NCI-H226 (cell line): ENCODE measurements around the gene PSEN2.

Source experiments
- DNase-seq: peaks from one replicate; pipeline ENCODE4 v3.0.0-alpha.2; 2015

The PSEN2 gene

GRCh38 chr1:226867461-226868054, 2.9 kb upstream of the PSEN2 start:
- no peak for DNase-seq

DNA sequence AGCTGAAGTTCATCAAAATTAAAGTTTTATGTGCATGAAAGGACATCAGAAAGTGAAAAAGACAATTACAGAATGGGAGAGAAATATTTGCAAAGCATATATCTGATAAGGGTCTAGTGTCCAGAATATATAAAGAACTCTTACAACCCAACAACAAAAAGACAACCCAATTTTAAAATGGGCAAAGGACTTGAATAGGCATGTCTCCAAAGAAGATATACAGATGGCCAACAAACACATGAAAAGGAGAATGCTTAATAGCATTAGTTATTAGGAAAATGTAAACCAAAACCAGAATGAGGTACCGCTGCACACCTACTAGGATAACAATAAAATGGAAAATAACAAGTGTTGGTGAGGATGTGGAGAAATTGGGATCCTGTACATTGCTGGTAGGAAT, 1.7 kb upstream of the PSEN2 start:
- no peak for DNase-seq

GRCh38 chr1:226870026-226870400, 403 bp upstream of the PSEN2 start:
- DNase-seq = no peak

DNA sequence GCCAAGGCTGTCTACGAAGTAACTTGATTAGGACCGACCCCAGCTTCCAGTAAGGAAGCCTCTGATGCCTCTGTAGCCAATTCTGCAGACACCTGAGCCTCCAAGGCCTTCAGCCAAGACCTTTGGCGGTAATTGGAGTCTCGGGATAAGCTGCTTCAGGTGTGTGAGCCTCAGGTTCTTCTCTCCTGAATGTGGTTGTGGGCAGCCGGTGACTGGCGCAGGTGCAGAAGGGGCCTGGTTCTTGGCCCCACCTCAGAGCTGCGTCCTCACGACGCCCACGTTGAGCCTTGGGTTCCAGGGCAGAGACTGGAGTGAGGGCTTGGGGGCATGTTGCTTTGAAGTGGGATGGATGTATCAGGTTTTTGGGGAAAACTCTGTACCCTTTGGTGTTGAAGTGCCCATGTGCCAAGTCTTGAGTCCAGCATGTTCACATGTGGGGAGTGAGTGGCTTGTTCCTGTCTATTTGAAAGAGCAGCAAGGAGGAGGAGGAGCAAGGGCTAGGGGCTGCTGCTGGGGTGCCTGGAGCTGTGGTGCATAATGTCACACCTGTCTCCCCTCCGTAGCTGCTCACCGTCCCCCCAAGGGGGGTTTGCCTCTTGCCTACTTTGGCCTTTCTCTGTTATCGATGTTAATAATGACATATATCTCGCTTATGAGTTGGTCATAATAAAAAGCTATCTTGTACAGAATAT, 1.4 kb downstream of the PSEN2 start:
- DNase-seq = no peak

DNA sequence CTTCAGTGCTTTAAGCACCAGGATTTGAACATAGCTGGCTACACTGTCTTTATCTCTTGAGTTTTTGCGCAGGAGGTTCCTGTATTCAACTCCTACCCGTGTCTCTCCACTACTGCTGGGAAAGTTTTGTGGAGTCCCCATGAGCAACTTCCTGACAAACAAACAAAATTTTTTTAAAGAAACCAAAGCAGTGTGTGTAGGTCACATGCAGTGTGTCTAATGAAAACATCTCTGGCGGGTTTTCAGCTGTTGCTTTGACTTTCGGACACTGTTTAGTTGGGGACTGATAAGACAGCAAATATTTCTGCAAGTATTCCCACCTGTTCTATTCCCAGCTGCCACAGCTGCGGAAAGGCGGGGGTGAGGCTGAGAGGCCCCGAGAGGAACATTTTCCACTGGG, 2.0 kb downstream of the PSEN2 start:
- no peak for DNase-seq

GRCh38 chr1:226873771-226874578, 3.6 kb downstream of the PSEN2 start:
- no peak for DNase-seq

DNA sequence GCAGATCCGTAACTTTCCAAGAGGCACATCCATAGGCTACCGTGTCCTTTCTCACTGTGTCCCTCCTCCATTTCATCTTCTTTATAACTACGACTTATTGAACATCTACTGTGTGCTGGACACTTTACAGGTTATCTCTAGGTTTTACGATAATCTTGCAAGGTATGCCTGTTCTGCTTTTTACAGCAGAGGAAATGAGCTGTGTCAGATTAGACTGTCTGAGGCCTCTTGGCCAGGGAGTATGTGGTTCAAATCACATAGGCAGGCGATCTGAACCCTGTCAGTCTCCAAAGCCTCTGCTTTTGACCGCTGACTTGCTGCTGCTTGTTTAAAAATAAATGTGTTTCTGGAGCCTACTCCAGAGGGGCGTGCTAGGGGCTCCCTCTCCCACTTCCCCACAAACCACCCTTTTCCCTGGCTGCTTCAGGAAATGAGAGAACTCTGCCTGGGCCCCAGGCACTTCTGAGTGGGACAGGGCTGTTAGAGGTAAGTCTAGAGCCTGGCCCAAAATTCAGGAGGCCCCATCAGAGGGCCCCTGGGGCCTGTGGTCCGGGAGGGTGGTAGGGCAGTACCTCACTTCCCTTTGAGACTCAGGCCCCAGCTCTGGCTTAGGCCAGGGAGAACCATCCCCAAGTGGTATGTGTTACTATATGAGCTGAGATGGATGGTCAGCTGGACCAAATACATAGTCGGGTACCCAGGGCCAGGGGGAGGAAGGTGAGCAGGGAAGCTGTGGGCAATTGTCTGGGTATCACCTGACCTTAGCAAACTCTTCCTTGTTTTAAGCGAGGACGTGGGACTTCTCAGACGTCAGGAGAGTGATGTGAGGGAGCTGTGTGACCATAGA, 4.4 kb downstream of the PSEN2 start:
- DNase-seq = no peak

DNA sequence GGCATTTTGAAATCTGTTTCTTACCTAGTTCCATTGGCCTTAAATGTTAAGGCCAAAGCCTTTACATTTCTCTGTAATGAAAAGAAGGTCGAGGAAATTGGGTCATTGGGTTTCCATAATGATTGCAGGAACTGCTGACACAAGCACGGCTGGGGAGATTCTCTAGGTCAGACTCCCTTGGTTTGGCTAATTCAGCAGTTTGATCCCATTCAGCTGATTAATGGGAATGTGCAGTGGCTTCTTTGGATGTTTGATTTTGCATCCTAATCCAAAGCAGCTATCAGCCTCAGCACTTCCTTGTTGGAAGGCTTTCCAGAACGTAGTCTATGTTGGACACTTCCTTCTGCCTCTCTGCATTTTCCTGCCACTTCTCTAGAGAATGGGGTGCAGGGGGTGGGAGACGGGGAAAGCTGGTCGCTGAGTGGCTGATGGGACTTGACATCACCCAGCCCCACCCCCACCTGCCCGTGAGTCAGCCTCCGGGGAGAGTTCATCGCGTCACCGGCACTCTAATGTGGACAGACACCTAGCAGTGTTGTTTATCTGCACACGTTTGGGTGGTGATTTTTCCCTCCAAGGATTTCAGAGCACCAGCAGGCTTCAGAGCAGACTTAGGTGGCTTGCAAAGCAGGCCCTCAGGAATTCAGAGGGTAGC, 5.4 kb downstream of the PSEN2 start:
- peak; percentile 71 for DNase-seq

- no peak for DNase-seq
These were observed 7.3 kb downstream of the PSEN2 start for GRCh38 chr1:226877669-226878068.

DNA sequence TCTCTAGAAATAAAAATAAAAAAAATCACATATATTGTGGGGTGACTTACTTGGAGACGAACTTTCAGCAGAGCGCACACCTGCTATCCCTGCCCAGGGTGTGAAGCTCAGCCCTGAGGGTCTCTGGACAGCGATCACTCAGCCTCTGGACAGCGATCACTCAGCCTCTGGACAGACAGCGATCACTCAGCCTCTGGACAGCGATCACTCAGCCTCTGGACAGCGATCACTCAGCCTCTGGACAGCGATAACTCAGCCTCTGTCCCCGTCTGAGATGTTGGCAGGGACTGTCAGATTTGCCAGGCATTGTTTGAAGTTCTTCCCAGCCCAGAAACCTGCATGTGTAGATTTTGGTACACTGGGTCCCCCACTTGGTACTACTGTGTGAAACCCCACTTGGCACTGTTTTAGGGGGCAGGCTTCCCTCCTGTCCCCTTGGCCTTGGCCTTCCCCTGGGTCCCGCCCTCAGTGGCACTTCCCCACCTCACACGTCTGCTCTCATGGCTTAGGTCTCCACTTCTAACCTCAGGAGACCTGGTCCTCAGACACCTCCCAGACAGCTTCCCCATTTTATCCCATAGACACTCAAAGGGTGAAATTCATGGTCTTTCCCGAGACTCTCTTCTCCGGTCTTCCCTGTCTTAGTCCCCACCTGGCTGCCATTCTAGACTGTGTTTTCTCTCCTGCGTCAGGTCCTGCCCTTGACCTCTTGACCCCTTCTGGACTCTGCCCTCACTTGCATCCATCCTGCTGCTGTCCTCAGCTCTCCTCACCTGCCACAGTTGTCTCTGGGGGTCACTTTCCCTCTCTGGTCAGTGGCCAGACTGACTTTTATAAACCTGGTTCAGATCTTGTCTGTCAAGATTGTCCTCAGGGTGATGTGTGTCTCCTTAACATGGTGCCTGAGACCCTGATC, 10.2 kb downstream of the PSEN2 start:
- no peak for DNase-seq

DNA sequence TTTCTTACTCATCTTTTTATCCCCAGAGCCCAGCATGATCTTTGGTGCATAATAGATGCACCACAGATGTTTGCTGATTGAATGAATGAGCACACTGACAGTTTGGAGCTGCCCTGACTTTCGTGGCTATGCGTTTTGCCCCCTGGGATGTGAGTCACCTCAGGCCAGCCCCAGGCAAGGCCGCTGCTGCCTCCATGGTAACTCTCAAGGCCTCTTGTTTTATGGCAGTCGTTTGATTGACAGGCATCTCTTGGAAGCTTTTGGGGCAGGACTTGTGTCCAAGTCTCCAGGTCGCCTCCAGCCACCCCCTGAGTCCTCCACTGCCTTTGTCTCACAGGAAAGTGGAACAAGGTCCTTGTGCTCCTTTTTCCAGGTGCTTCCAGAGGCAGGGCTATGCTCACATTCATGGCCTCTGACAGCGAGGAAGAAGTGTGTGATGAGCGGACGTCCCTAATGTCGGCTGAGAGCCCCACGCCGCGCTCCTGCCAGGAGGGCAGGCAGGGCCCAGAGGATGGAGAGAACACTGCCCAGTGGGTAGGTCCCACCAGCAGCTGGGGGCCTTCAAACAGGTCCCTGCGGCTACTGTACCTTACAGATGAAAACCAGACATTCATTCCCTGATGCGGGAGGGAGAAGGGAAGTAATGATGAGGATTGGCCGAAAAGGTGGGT, 11.2 kb downstream of the PSEN2 start:
- no peak for DNase-seq

GRCh38 chr1:226882187-226882586, 11.8 kb downstream of the PSEN2 start:
- DNase-seq = no peak

DNA sequence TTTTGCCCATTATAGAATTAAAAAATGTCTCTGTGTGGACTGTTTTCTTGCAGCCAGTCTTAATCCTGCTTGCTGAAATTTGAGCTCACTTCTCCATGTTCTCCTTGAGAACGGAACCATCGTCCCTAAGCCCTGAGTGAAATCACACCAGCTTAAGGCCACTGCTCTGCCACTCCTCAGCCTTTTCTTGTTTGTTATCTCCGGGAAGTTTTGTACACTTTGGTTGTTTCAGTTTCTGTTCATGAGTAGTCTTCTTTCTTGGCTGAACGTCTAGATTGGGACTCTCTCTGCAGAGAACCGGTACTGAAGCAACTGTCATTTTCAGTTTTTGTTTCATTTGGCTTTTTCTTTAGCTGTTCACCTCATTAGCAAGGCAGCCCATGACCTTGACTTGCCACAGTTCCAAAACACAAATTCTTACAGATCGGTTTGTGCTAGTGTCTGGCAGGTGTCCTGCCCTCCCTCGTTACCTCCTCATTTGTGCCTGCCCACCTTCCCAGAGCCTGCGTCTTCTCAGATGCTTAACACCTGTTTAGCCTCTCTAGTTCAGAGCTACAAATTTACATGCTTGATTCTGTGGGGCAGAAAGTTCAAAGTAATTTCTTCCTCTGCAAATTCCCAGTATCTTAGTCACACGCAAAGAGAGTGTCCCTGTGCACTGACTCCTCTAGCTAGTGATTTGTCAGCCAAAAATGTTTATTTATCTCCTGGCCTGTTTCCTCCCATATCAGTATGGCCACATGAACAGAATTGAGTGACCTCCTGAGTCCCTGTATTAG, 12.4 kb downstream of the PSEN2 start:
- DNase-seq = no peak

DNA sequence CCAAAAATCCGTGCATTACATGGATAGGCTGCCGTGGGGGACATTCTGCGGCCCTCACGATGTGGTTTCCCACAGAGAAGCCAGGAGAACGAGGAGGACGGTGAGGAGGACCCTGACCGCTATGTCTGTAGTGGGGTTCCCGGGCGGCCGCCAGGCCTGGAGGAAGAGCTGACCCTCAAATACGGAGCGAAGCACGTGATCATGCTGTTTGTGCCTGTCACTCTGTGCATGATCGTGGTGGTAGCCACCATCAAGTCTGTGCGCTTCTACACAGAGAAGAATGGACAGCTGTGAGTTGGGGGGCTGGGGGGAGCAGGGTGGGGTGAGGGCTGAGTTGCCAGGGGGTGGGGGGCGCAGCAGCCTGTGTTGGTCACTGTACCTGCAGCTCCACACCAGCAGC, 13.2 kb downstream of the PSEN2 start:
- DNase-seq = no peak

- no peak for DNase-seq
These were observed 13.8 kb downstream of the PSEN2 start for GRCh38 chr1:226884116-226884625.

GRCh38 chr1:226884966-226885820, 14.8 kb downstream of the PSEN2 start:
- no peak for DNase-seq

- DNase-seq = no peak
These were observed 15.9 kb downstream of the PSEN2 start for GRCh38 chr1:226886122-226886901.

DNA sequence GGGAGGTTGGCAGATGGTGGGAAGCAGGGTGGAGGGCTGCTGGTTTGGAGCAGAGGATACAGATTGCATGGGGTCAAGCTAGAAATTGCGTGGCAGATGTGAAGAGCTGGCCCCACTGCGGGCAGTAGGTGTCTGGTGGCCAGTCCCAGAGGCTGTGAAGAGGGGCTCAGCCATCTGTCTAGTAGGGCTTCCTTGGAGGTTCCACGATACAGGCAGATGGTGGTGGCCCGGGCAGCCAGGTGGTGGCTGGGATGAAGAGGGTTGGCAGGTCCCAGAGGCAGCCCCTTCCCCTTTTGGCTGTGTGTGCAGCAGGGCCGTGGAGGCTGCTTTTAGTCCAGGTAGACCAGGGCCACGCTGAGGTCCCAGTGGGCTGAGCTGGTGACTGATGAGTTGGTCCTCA, 16.6 kb downstream of the PSEN2 start:
- DNase-seq = no peak
